Epithelial cell of esophagus (primary cell): ENCODE measurements around the gene SF3B5.
A peak's percentile ranks its signal among the peaks of the same experiment; 100 is the strongest.

Source experiments
- DNase-seq: peaks from one replicate; pipeline ENCODE4 v3.0.0; 2010; ENCODE audit warnings: low read depth
- H3K4me3 ChIP-seq: 2 replicates; pipeline ENCODE4 v1.5.1; 2011; ENCODE audit warnings: mild to moderate bottlenecking, low read length, control low read depth
- CTCF ChIP-seq: IDR thresholded peaks from 2 replicates; pipeline ENCODE4 v1.5.1; 2011; ENCODE audit warnings: low read depth, mild to moderate bottlenecking, low read length, control low read depth, inconsistent platforms; ENCODE audit not compliant: insufficient read depth; ENCODE audit errors: missing control alignments

SF3B5 gene

DNA sequence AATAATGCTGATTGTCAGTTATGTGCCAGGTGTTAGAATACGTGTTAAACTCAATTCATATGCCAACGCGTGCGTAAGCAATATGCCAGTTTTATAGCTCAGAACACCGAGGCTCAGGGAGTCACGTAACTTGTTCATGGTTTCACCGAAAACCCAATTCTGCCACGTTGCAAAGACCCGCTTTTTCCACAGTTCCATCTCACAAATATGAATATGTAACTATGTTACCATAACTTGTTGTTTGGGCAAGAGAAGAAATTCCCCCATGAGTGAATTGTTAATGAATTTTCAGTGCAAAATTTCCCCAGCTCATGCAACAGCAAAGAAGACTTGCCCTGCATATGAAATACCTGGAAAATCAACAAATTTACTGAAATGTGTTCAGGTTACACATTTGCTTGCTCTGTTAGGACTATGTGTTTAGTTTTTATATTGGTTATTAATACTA, 30.1 kb downstream of the SF3B5 start:
- H3K4me3 ChIP-seq: no peak overlapping the region
- TF ChIP-seq CTCF: no peak
- no peak for DNase-seq

- no peak for TF ChIP-seq CTCF
- H3K4me3 ChIP-seq: peak overlapping the region; percentile 50
- no peak for DNase-seq
Observed at GRCh38 chr6:144064402-144065212, 30.8 kb downstream of the SF3B5 start.

GRCh38 chr6:144063744-144064401, 31.5 kb downstream of the SF3B5 start:
- peak; percentile 53 for DNase-seq
- peak overlapping the region; percentile 50 for H3K4me3 ChIP-seq
- TF ChIP-seq CTCF: peak; percentile 8

GRCh38 chr6:144063246-144063743, 32.1 kb downstream of the SF3B5 start:
- no peak for DNase-seq
- TF ChIP-seq CTCF: no peak
- H3K4me3 ChIP-seq: peak overlapping the region; percentile 50

DNA sequence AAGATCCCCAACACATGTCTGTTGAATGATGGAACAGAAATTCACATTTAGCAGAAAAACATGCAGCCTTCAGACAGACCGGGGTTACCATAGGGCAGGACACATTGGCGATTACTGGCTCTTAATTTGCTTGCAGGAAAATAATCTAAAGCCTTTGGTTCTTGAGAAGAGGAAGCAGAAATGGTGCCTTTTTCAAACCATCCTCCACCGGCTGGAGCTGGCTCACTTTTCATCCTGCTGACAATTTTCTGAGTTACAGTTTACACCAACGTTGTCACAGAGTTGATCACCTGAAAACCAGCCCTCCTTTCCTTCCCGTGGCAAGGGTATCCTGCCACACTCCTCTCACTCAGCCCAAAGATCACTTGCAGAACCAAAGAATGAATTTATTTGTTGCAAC, 32.6 kb downstream of the SF3B5 start:
- DNase-seq: no peak
- H3K4me3 ChIP-seq: no peak overlapping the region
- no peak for TF ChIP-seq CTCF

- H3K4me3 ChIP-seq: no peak overlapping the region
- no peak for TF ChIP-seq CTCF
- DNase-seq: no peak
Observed at GRCh38 chr6:144059139-144059538, 36.2 kb downstream of the SF3B5 start.
